Endothelial cell of umbilical vein (primary cell): ENCODE data around the gene MAP3K19. TPM values are rescaled to one million over a fixed set of nuclear protein-coding genes. Genes with fewer than 3 reads are reported as not detected.

ENCODE experiments used
- BruUV-seq: library from RNA; stranded (reverse); fragments of 400-500 nt; replicated peaks from 2 replicates; lab custom pipeline; 2021; lab: Mats Ljungman, UMichigan
- CTCF ChIA-PET: fragments of 300-600, 350-600 bp; sonication (Branson Sonifier 250); formaldehyde crosslinking; loops from one replicate; lab custom pipeline; 2021; ENCODE audit warnings: antibody characterized with exemption, inconsistent platforms; lab: Charles Lee
- POLR2A ChIA-PET: fragments of 300-600, 350-600 bp; sonication (Branson Sonifier 250); formaldehyde crosslinking; loops from one replicate; lab custom pipeline; 2021; ENCODE audit warnings: antibody characterized with exemption, inconsistent platforms; lab: Charles Lee
- DNase-seq: peaks from one replicate; pipeline ENCODE4 v3.0.0-alpha.2; 2011; ENCODE audit warnings: low read depth, low spot score
- FAIRE-seq: peaks from 2 replicates; lab custom pipeline; 2011; peaks lifted over from hg19 to GRCh38; lab: Jason Lieb, UNC
- H2AFZ ChIP-seq: 2 replicates; pipeline ENCODE4 v1.6.0; 2012; ENCODE audit warnings: low read depth, low read length, control low read depth, inconsistent platforms
- H3K27ac ChIP-seq: 2 replicates; pipeline ENCODE4 v1.5.1; 2011; ENCODE audit warnings: low read depth, mild to moderate bottlenecking, control low read depth, low read length, moderate library complexity; ENCODE audit not compliant: insufficient read depth
- H3K27me3 ChIP-seq, 2 experiments: 2 replicates each; pipeline versions ENCODE4 v1.6.0 to v1.6.1; 2011; ENCODE audit warnings: low read length in 2 of 2, mixed read lengths in 1 of 2; ENCODE audit not compliant: control insufficient read depth in 2 of 2, insufficient read depth in 2 of 2
- H3K36me3 ChIP-seq, 2 experiments: 2 replicates in 1 of 2; 3 replicates in 1 of 2; pipeline ENCODE4 v1.5.1; 2011; ENCODE audit warnings: low read length in 2 of 2, mild to moderate bottlenecking in 1 of 2, moderate library complexity in 1 of 2; ENCODE audit not compliant: control insufficient read depth in 2 of 2, insufficient read depth in 2 of 2; ENCODE audit errors: extremely low read depth in 1 of 2
- H3K4me1 ChIP-seq: 3 replicates; pipeline ENCODE4 v1.5.1; 2011; ENCODE audit warnings: mild to moderate bottlenecking, low read length; ENCODE audit not compliant: control insufficient read depth, insufficient read depth; ENCODE audit errors: extremely low read depth
- H3K4me2 ChIP-seq: 2 replicates; pipeline ENCODE4 v1.6.1; 2011; ENCODE audit warnings: low read length, control low read depth, mixed read lengths; ENCODE audit not compliant: insufficient read depth
- H3K4me3 ChIP-seq, 3 experiments: fragments of 200-600 bp in 1 of 3; sonication (generic), shearing (Covaris generic) in 1 of 3; replicated peaks in 1 of 3; 2 replicates each; pipeline ENCODE4 v1.5.1; 2011 to 2016; ENCODE audit warnings: control low read depth in 3 of 3, low read length in 3 of 3, mild to moderate bottlenecking in 2 of 3, inconsistent platforms in 1 of 3, low read depth in 1 of 3, moderate library complexity in 1 of 3; ENCODE audit not compliant: insufficient read depth in 1 of 3
- H3K79me2 ChIP-seq: 2 replicates; pipeline ENCODE4 v1.6.0; 2012; ENCODE audit warnings: low read length, inconsistent platforms; ENCODE audit not compliant: control insufficient read depth, insufficient read depth
- H3K9ac ChIP-seq: replicated peaks from 2 replicates; pipeline ENCODE3; 2011; ENCODE audit warnings: low read length, control low read depth; ENCODE audit not compliant: insufficient read depth; ENCODE audit errors: extremely low read depth
- H3K9me1 ChIP-seq: replicated peaks from 3 replicates; pipeline ENCODE4 v1.6.0; 2011; ENCODE audit warnings: mild to moderate bottlenecking, low read length; ENCODE audit not compliant: control insufficient read depth, insufficient read depth; ENCODE audit errors: extremely low read depth
- H3K9me3 ChIP-seq: replicated peaks from 2 replicates; pipeline ENCODE4 v1.5.1; 2012; ENCODE audit warnings: low read length, inconsistent platforms; ENCODE audit not compliant: control insufficient read depth, insufficient read depth
- H4K20me1 ChIP-seq: replicated peaks from 2 replicates; pipeline ENCODE3; 2011; ENCODE audit warnings: mild to moderate bottlenecking, low read length; ENCODE audit not compliant: control insufficient read depth, insufficient read depth; ENCODE audit errors: extremely low read depth
- EZH2 ChIP-seq: IDR thresholded peaks from 2 replicates; pipeline ENCODE4 v1.6.1; 2012; ENCODE audit warnings: borderline replicate concordance, low read depth, mild to moderate bottlenecking, moderate library complexity, low read length, inconsistent platforms; ENCODE audit not compliant: severe bottlenecking
- FOS ChIP-seq: IDR thresholded peaks from 2 replicates; pipeline ENCODE4 v1.6.1; 2011; ENCODE audit warnings: mild to moderate bottlenecking, low read length, moderate library complexity, borderline replicate concordance; ENCODE audit not compliant: insufficient read depth
- GATA2 ChIP-seq: IDR thresholded peaks from 2 replicates; pipeline ENCODE4 v1.7.0; 2011; ENCODE audit warnings: low read depth, mild to moderate bottlenecking, moderate library complexity, mixed read lengths, low read length; ENCODE audit not compliant: insufficient read length, insufficient read depth
- MAX ChIP-seq: IDR thresholded peaks from 2 replicates; pipeline ENCODE4 v1.6.1; 2011; ENCODE audit not compliant: insufficient read depth, insufficient read length
- MYC ChIP-seq: IDR thresholded peaks from one replicate; pipeline ENCODE4 v1.6.1; 2011; ENCODE audit warnings: mild to moderate bottlenecking, low read depth, low read length
- POLR2A ChIP-seq: IDR thresholded peaks from 2 replicates; pipeline ENCODE4 v1.6.1; 2012; ENCODE audit warnings: low read depth, mild to moderate bottlenecking, control low read depth, low read length
- dilution Hi-C: fragments of 300-500 bp; cut with MboI; formaldehyde crosslinking; loops from one replicate; pipeline ENCODE4 v1.15.0; 2019; ENCODE audit warnings: low sequenced_read_pairs; ENCODE audit not compliant: extremely low pct_ligation_motif_present
- intact Hi-C: fragments of 100-400 bp; cut with micrococcal nuclease; formaldehyde crosslinking; loops from one replicate; pipeline ENCODE4 v1.10.0; 2022
- polyA plus RNA-seq, 4 experiments: library from polyadenylated mRNA; depleted of rRNA in 3 of 4; stranded (reverse) in 3 of 4; unstranded in 1 of 4; fragments of >200 nt; gene quantifications; 2 replicates each; pipeline versions ENCODE4 v1.2.1 to v1.2.3, GENCODE V29; 2011 to 2012; ENCODE audit warnings: missing spikeins in 1 of 4
- total RNA-seq: library from RNA; stranded (reverse); gene quantifications from 2 replicates; pipeline ENCODE4 v1.2.3, GENCODE V29; 2021
- TF ChIP-seq, protein P1 (sequence below), 2 donors: IDR thresholded peaks; 1 replicate in 1 of 2; 2 replicates in 1 of 2; pipeline ENCODE4 v1.5.1; 2011; ENCODE audit warnings: low read length in 2 of 2, mild to moderate bottlenecking in 2 of 2, moderate library complexity in 2 of 2, control low read depth in 1 of 2, inconsistent platforms in 1 of 2, low read depth in 1 of 2; ENCODE audit not compliant: insufficient read depth in 1 of 2; ENCODE audit errors: extremely low read depth in 1 of 2

Gene MAP3K19
- total and polyA plus RNA-seq, 2 donors (not counting 3 experiments of a cell fraction or from before 2014, with no cell fraction given), result not detected

DNA sequence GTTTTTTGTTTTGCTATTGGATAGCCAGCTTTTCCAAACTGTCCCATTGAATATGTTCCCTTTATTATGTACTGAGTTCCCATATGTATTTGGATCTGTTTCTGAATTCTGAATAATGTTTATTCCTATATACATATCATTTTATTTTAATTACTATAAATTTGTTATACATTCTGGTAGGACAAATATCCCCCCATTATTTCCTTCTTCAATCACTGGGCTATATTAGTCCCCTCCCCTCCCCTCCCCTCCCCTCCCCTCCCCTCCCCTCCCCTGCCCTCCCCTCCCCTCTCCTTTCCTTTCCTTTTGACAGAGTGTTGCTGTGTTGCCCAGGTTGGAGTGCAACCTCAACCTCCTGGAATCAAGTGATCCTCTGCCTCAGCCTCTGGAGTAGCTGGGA, 31.2 kb upstream of the MAP3K19 start:
- Histone ChIP-seq H3K9ac (no peak overlapping the region), H3K27ac (no peak overlapping the region), H3K4me2 (no peak overlapping the region), H2AFZ (no peak overlapping the region), H3K4me3 (no peak overlapping the region), H3K36me3 (no peaks in the 10 kb centered on the region), H4K20me1 (no peaks in the 10 kb centered on the region), H3K4me1 (no peaks in the 10 kb centered on the region), H3K27me3 (no peaks in the 10 kb centered on the region), H3K9me3 (no peaks in the 10 kb centered on the region), H3K9me1 (no peaks in the 10 kb centered on the region), H3K79me2 (peaks cover 32% of the 10 kb centered on the region)
- ChIA-PET POLR2A (no interaction called here), CTCF (no interaction called here)
- no TSS peak for BruUV-seq
- intact Hi-C loops (no loop called here), dilution Hi-C loops (no loop called here)
- TF ChIP-seq, protein P1, sequence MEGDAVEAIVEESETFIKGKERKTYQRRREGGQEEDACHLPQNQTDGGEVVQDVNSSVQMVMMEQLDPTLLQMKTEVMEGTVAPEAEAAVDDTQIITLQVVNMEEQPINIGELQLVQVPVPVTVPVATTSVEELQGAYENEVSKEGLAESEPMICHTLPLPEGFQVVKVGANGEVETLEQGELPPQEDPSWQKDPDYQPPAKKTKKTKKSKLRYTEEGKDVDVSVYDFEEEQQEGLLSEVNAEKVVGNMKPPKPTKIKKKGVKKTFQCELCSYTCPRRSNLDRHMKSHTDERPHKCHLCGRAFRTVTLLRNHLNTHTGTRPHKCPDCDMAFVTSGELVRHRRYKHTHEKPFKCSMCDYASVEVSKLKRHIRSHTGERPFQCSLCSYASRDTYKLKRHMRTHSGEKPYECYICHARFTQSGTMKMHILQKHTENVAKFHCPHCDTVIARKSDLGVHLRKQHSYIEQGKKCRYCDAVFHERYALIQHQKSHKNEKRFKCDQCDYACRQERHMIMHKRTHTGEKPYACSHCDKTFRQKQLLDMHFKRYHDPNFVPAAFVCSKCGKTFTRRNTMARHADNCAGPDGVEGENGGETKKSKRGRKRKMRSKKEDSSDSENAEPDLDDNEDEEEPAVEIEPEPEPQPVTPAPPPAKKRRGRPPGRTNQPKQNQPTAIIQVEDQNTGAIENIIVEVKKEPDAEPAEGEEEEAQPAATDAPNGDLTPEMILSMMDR (IDR thresholded peaks at IDR 0.05; ENCODE audit: extremely low read depth in 1 of 2, insufficient read depth in 1 of 2, low read depth in 1 of 2, low read length in 2 of 2), result no peak
- TF ChIP-seq EZH2 (no peak), MYC (no peak), GATA2 (no peak), MAX (no peak), FOS (no peak), POLR2A (no peak)
- no peak for DNase-seq
- FAIRE-seq, result no peak
